Ureter (tissue), 1 donor: Measurements from ENCODE around the gene SDHA. TPM values are rescaled to one million over a fixed set of nuclear protein-coding genes. Genes with fewer than 3 reads are reported as not detected.
A peak's percentile ranks its signal among the peaks of the same experiment; 100 is the strongest.

Experiments used
- DNase-seq: peaks from one replicate; pipeline ENCODE4 v3.0.0-alpha.2; 2020; ENCODE audit warnings: low spot score
- total RNA-seq: library from RNA; stranded (reverse); gene quantifications from one replicate; pipeline ENCODE4 v1.2.4, GENCODE V29; 2023
- donor health status: DM: yes; HTN: yes; CAD: no.

The SDHA gene
- 98.2 TPM for total RNA-seq

DNA sequence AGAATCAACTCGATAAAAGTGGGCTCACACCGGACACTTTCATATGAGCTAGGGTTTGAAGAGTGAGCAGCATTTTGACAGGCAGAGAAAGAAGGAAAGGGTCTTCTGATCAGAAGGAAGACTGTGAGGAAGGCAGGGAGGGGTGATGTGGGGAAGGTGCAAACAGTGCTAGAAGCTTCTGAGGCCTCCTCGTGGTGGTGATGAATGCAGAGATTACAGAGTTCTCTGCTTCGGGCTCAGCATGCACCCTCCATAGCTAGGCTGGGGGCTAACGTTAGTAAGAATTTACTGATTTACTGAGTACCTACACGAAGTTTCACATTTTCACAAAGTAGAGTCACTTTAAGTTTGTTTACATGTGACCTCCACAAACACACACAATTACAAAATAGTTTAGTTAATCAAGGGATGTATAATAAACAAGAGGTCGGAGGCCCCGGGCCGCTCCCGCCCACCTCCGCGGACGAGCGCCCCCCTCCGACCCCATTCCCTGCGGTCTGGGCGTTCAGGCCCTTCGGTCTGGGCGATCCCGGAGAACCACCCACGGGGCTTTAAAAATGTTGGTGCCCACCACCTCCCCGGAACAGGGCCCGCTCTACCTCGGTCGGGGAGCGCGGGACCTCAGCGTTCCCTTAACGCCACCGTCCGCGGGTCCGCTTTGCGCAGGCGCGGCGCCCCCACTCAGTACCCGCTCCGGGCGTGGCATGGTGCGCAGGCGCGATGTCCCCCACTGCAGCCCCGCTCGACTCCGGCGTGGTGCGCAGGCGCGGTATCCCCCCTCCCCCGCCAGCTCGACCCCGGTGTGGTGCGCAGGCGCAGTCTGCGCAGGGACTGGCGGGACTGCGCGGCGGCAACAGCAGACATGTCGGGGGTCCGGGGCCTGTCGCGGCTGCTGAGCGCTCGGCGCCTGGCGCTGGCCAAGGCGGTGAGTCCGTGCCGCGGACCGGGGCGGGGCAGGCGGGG, at the start of gene SDHA, which contains the start of gene CCDC127:
SDHA (plus strand) TSS at position 827 of the 963 bp plus-strand sequence; CDS start at position 863, 36 bp downstream.
CCDC127 (minus strand) TSS at position 660 of the 963 bp plus-strand sequence. CDS start 1,304 bp downstream, outside the sequence.
- peak; percentile 96 for DNase-seq

DNA sequence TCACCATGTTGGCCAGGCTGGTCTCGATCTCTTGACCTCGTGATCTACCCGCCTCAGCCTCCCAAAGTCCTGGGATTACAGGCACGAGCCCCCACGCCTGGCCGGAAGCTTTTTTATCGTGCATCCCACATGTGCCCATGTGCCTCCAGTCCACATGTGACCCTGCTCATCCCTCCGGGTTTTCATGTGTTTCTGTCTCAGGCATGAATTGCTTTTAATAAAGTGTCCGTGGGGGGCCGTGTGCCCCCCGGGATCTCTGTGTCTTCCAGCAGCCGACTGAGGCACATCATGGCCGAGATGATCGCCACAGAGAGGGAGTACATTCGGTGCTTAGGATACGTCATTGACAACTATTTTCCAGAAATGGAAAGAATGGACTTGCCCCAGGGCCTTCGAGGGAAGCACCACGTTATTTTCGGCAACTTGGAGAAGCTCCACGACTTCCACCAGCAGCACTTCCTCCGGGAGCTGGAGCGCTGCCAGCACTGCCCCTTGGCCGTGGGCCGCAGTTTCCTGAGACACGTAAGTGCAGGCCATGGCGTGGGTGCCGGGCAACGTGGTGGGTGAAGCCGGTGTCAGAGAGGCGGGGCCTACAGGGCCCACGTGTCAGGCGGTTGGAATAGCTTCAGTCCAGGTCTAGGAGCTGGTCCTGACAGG, 48.9 kb upstream of the SDHA start:
- no peak for DNase-seq

DNA sequence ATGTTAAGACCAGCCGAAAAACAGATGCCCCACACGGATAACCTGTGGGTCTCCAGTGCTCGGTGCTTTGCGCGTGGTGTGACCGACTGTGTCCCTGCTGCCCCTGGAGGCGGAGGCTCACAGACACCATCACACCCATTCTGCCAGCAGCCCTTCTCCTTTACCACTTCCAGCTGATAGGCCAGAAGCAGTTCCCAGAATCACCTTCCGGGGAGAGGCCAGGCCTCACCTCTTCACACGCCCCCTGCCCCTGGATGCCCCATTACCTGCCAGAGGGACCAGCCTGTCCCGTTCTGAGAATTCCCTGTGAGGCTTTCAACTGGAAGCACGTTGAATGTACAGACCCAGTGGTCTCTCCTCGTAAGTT, 48.4 kb upstream of the SDHA start:
- DNase-seq: no peak

- DNase-seq: no peak
Measured at GRCh38 chr5:170971-171800, 46.9 kb upstream of the SDHA start.

DNA sequence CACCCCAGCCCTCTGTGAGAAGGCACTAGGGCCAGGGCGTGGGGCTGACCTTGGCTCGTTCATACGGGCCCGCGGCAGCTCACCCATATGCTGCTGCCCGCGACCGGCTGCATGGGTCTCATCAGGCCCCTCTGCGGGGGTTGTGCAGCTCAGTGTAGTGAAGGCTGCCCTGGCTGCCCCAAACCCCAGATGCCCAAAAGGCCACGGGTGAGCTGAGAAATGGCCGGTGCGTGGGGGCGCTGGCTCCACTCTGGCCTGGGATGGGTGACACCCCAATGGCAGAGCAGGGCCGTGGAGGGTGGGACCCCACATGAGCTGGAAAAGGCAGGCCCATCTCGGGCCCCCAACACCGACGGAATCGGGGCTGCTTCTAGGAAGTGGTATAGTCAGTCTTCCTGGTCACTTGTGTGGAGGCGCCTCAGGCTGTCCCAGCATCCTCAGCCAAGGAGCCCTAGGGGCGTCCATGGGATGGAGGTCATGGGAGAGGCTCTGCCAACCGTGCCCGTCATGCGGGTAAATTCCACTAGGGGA, 46.3 kb upstream of the SDHA start:
- DNase-seq: no peak

DNA sequence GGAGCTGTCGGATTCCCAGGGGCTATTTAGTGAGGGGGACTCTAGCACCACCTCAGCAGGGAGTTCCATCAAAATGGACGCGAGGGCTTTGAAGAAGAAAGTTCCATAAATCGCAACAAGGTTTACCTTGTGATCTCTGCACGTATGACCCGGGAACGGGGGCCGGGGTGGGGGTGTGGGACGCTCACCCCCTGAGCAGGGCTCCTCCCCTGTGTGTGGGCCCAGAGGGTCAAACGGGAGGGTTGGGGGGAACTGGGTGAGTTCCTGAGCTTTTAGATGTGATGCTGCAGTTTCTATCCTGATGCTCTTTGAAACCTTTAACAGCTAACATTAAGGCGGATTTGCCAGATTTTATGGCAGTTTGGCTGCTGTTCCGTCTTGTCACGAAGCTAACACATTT, 45.7 kb upstream of the SDHA start:
- DNase-seq: no peak

- no peak for DNase-seq
Measured at GRCh38 chr5:172841-173251, 45.3 kb upstream of the SDHA start.

GRCh38 chr5:173392-174290, 44.5 kb upstream of the SDHA start:
- no peak for DNase-seq

DNA sequence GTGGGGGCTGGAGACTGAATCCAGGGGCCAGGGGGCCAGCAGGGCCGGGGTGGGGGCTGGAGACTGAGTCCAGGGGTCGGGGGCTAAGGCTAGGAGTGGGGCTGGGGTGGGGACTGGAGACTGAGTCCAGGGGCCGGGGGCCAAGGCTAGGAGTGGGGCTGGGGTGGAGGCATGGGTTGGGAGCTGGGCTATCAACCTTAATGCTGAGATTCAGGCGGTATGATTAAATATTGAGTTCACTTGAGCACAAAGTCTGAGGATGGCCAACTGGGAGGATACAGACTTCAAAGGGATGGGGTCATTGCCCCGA, 43.9 kb upstream of the SDHA start:
- no peak for DNase-seq

DNA sequence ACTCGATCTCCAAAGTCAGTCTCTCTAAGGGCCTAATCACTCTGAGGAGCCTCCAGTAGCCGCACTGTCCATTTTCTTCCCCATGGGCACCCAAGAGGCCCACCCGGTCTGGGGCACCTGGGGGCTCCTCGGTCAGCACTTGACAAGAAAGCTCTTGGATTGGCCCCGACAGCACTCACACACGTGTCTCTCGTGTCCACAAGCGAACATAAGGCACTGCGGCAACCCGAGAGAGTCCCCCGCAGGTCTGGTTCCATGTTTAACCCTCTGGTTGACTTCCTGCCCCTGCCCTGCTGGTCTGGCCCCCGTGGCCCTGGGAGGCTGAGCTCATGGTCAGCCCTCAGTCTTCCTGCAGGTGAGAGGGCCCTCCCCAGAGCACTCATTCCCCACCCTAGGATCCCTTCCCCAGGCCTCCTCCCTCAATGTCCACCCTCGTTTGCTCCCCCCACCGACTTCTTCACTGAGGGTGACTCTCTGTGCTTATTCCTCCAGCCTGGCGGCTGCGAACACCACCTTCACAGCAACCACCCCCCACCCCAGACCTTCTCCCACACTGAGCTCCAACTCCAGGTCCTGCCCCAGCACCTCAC, 43.1 kb upstream of the SDHA start:
- no peak for DNase-seq

GRCh38 chr5:176296-176823, 41.8 kb upstream of the SDHA start:
- no peak for DNase-seq

GRCh38 chr5:178110-178509, 40.0 kb upstream of the SDHA start:
- DNase-seq: no peak

DNA sequence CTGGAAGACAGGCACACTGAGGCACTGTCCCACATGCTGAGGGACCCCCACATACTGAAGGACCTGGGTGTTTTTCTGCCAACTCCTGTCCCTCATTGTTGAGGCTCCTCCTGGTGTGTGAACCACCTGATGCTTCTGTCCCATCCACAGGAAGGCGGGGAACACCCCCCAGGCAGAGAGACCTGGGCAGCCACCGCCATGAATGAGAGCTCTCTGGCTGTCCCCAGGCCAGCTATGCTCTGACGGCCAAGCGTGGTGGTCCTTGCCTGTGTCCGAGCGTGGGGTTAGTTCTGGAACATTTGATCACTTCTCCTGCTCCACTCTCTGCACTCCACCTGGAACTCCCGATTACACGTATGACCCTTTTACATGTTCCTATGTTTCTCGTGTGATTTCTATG, 38.7 kb upstream of the SDHA start:
- no peak for DNase-seq

DNA sequence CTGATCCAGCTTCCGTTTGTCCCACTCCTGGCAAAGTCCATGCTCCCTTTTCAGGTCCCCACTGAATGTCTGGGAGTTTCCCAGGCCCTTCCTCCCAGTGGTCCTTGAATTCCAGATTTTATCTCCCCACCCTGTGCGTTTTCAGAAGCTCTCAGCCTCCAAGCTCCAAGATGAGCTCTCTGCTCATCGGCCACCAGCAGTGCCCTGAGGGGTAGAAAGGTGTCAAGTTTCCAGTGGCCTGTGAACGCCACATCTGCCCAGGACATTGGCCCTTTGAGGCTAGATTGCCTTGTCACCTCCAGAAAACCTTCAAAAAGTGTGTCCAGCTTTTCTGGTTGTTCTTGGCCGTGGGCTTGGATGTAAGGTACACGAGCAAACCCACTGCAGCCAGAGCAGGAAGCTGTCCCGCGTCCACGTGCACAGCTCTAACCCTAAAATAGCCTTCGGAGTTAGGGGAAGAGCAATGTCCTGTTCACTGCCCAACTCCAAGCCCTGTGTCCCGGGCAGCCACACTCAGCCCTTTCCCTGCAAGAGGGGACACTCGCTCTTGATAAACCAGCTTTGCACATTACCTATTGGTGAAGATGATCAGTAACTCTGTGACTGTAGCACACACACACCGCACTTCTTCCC, 37.7 kb upstream of the SDHA start:
- no peak for DNase-seq

DNA sequence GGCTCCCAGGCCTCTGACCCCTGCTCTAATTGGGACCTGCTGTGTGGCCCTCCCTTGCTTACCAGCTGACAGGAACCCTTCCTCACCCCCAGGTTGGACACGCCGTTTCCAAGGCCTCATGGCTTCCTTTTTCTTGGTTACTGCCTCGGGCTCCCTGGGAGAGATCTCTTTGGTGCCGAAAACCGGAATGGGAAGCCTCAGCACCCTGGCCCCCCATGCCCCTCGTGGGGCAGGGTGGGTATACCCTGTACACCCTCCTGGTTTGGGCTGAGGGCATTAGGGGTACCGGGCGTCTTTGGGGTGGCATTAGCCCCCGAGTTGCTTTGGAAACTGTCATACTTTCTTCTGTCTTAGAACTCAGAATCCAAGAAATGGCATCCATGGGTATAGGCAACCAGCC, 37.0 kb upstream of the SDHA start:
- no peak for DNase-seq

DNA sequence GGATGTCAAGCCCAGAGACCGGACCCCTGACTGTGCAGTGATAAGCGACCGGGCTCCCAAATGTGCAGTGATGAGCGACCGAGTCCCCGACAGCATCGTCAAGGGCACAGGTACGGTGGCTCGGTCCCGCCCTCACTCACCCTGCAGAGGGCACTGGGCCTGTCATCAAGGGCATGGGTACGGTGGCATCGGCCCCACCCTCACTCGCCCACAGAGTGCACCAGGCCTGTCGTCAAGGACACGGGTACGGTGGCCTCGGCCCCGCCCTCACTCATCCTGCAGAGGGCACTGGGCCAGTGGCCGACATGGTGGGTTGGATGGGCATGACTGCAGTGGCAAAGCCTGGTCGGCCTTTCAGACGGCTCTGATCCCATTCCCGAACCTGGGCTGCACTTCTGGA, 36.6 kb upstream of the SDHA start:
- no peak for DNase-seq

DNA sequence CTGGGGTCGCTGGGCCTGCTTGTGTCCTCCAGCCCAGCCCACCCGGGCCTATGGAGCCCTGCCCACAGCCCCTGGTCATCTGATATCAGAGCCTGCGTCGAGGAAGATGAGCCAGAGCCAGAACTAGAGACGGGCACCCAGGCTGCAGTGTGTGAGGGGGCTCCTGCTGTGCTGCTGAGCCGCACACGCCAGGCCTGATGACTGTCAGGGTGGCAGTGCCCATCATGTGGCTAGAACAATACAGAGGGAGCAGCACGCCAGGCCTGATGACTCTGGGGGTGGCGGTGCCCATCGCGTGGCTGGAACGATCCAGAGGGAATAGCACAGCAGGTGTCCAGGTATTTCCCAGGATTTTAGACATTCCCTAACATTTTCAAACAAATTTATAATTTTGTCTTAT, 36.0 kb upstream of the SDHA start:
- no peak for DNase-seq

GRCh38 chr5:184471-184870, 33.6 kb upstream of the SDHA start:
- no peak for DNase-seq

DNA sequence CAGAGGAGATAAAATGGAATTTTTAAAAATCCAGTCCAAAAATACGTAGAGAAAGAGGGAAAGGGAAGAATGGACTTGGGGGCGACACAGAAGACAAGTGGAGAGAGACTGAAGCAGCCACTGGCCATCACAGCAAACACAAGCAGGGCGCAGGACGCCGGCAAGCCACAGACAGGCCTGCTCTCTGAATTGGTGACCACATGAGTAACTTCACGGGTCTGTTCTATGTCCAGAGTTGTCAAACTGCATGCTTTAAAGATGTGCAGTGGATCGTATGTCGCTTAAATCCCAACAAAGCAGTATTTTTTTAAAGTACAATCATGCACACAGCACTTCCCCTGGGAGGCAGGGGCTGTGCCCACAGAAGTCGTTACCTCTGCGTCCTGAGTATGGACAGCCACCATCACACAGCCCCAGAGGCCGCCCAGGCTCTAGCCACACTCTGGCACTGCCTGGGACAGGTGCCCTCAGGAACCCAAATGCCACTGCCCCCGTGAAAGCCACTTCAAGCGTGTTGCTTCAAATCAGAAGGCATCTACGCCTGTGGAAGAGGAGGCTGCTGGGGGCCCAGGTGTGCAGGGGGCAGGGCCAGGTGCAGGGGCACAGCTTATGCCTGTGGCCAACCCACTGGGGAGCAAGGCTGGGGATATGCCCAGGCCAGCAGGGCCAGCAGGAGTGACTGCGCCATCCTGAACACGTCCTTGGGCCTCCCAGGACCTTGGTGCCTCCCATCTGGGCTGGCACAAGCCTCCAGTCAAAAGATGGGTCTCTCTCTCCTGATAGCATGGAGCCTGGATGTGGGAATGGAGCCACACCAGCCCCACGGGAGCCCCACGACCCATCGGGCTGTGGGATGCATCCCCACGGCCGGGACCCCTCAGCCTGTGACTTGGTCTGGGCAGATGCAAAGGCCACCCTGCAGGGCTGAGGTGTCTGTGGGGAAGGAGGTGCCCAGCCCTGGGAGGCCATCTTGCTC, 32.7 kb upstream of the SDHA start:
- no peak for DNase-seq
